GM12878 (cell line): ENCODE measurements around the gene TBC1D2B. TPM values are rescaled to one million over a fixed set of nuclear protein-coding genes. Genes with fewer than 3 reads are reported as not detected.
A peak's percentile ranks its signal among the peaks of the same experiment; 100 is the strongest.

Experiments
- ATAC-seq: fragments of 200-7000 bp; cut with Tn5 transposase; 3 replicates; pipeline ENCODE4 v1.9.1; 2020; ENCODE audit warnings: mild to moderate bottlenecking, moderate library complexity
- BruUV-seq: library from RNA; stranded (reverse); fragments of 400-500 nt; replicated peaks from 2 replicates; lab custom pipeline; 2021; lab: Mats Ljungman, UMichigan
- CTCF ChIA-PET: fragments of 300-600 bp; sonication (Branson Sonifier 250); formaldehyde crosslinking; extraction: SDS; loops from one replicate; lab custom pipeline; 2021; ENCODE audit warnings: inconsistent platforms; lab: Yijun Ruan, JAX
- POLR2A ChIA-PET: fragments of 350-600 bp; formaldehyde crosslinking; extraction: SDS; loops from one replicate; lab custom pipeline; 2021; ENCODE audit warnings: inconsistent platforms; lab: Charles Lee
- RAD21 ChIA-PET: fragments of 300-600 bp; sonication (Branson Sonifier 250); formaldehyde crosslinking; loops from one replicate; lab custom pipeline; 2023; ENCODE audit warnings: antibody characterized with exemption; ENCODE audit not compliant: unreplicated experiment; lab: Charles Lee
- SMC1A ChIA-PET: fragments of 300-600 bp; sonication (Branson Sonifier 250); formaldehyde crosslinking; loops from one replicate; lab custom pipeline; 2023; ENCODE audit not compliant: unreplicated experiment, uncharacterized antibody; lab: Charles Lee
- DNase-seq: peaks from one replicate; pipeline ENCODE4 v3.0.0-alpha.2; 2011; ENCODE audit warnings: low read depth, low spot score
- FAIRE-seq: peaks from 3 replicates; lab custom pipeline; 2011; peaks lifted over from hg19 to GRCh38; lab: Jason Lieb, UNC
- H2AFZ ChIP-seq: 2 replicates; pipeline ENCODE4 v1.6.0; 2011; ENCODE audit warnings: low read depth, low read length, control low read depth; ENCODE audit not compliant: control insufficient read depth
- H3K27ac ChIP-seq: 2 replicates; pipeline ENCODE4 v1.5.1; 2011; ENCODE audit warnings: control low read depth; ENCODE audit not compliant: control insufficient read depth, insufficient read depth
- H3K27me3 ChIP-seq, 2 experiments: replicated peaks in 1 of 2; 2 replicates each; pipeline versions ENCODE4 v1.6.0 to v1.6.1; 2011; ENCODE audit warnings: low read length in 1 of 2; ENCODE audit not compliant: control insufficient read depth in 2 of 2, insufficient read depth in 2 of 2
- H3K36me3 ChIP-seq, 2 experiments: 2 replicates each; pipeline ENCODE4 v1.5.1; 2011; ENCODE audit warnings: low read length in 1 of 2; ENCODE audit not compliant: control insufficient read depth in 2 of 2, insufficient read depth in 2 of 2
- H3K4me1 ChIP-seq: 2 replicates; pipeline ENCODE4 v1.6.1; 2011; ENCODE audit warnings: mild to moderate bottlenecking, low read length, moderate library complexity, mixed read lengths; ENCODE audit not compliant: control insufficient read depth, insufficient read depth
- H3K4me2 ChIP-seq: 2 replicates; pipeline ENCODE4 v1.6.0; 2011; ENCODE audit warnings: control low read depth; ENCODE audit not compliant: control insufficient read depth, insufficient read depth
- H3K4me3 ChIP-seq: fragments of 200-600 bp; sonication (generic); 2 replicates; pipeline ENCODE4 v1.5.1; 2016
- H3K79me2 ChIP-seq: 2 replicates; pipeline ENCODE4 v1.6.0; 2011; ENCODE audit warnings: low read length; ENCODE audit not compliant: control insufficient read depth, insufficient read depth
- H3K9ac ChIP-seq: 2 replicates; pipeline ENCODE4 v1.8.0; 2011; ENCODE audit warnings: low read length, control low read depth, mixed read lengths; ENCODE audit not compliant: control insufficient read depth, insufficient read depth
- H3K9me3 ChIP-seq: replicated peaks from 3 replicates; pipeline ENCODE4 v1.5.1; 2011; ENCODE audit warnings: mild to moderate bottlenecking, low read length; ENCODE audit not compliant: control insufficient read depth, insufficient read depth
- H4K20me1 ChIP-seq: 2 replicates; pipeline ENCODE4 v1.6.0; 2011; ENCODE audit not compliant: control insufficient read depth, insufficient read depth
- EED ChIP-seq: sonication (generic); IDR thresholded peaks from 2 replicates; pipeline ENCODE4 v1.6.1; 2016; ENCODE audit warnings: antibody characterized with exemption, low read depth
- EGR1 ChIP-seq, 2 experiments: IDR thresholded peaks; 1 replicate in 1 of 2; 2 replicates in 1 of 2; pipeline ENCODE4 v1.6.1; 2011 to 2012; ENCODE audit warnings: low read depth in 2 of 2, low read length in 2 of 2, borderline replicate concordance in 1 of 2, mild to moderate bottlenecking in 1 of 2, moderate library complexity in 1 of 2
- IKZF1 ChIP-seq: fragments of 450-650 bp; conservative IDR thresholded peaks from 2 replicates; pipeline ENCODE4 v1.6.1; 2017; ENCODE audit warnings: antibody characterized with exemption, mild to moderate bottlenecking
- NFXL1 ChIP-seq: fragments of 450-650 bp; IDR thresholded peaks from 2 replicates; pipeline ENCODE4 v1.6.1; 2017; ENCODE audit warnings: antibody characterized with exemption, mild to moderate bottlenecking, borderline replicate concordance
- PML ChIP-seq: IDR thresholded peaks from 2 replicates; pipeline ENCODE4 v1.6.1; 2012; ENCODE audit warnings: low read length, inconsistent platforms
- SIX5 ChIP-seq: IDR thresholded peaks from 2 replicates; pipeline ENCODE4 v1.6.1; 2011; ENCODE audit warnings: mild to moderate bottlenecking, low read depth, low read length, moderate library complexity; ENCODE audit not compliant: severe bottlenecking
- ZNF24 ChIP-seq: fragments of 450-650 bp; IDR thresholded peaks from 2 replicates; pipeline ENCODE4 v1.6.1; 2017; ENCODE audit warnings: antibody characterized with exemption, mild to moderate bottlenecking
- WGBS: methylation state at CpG from one replicate; pipeline ENCODE4 v1.1.6; 2016; ENCODE audit warnings: low lambda C conversion rate; ENCODE audit not compliant: insufficient replicate concordance, insufficient coverage; ENCODE audit errors: missing lambda C conversion rate; 5-methylcytosine and 5-hydroxymethylcytosine counted together
- in situ Hi-C: fragments of 300-500 bp; cut with MboI; formaldehyde crosslinking; loops from 9 replicates; pipeline ENCODE4 v1.14.3; 2018; ENCODE audit warnings: mixed read lengths
- intact Hi-C: fragments of 100-400 bp; cut with micrococcal nuclease; formaldehyde crosslinking; loops from one replicate; pipeline ENCODE4 v1.14.2; 2022; ENCODE audit not compliant: unreplicated experiment
- polyA plus RNA-seq, 11 experiments: library from polyadenylated mRNA; depleted of rRNA in 4 of 11; unstranded in 6 of 11; stranded (reverse) in 5 of 11; fragments of >200 nt; fragmentation: Nextera tagmentation in 4 of 11; fragmentation: Illumina TruSeq in 1 of 11; extraction: Ambion mirVana in 4 of 11; extraction: Trizol in 1 of 11; gene quantifications; 1 replicate in 1 of 11; 2 replicates in 10 of 11; pipeline versions ENCODE4 v1.2.1 to v1.2.3, GENCODE V29; 2011 to 2016; ENCODE audit warnings: inconsistent platforms in 2 of 11, missing spikeins in 2 of 11, low read depth in 1 of 11
- total RNA-seq, 4 experiments: library from RNA; depleted of rRNA in 3 of 4; stranded (reverse); fragments of >200 nt in 3 of 4; fragmentation: Illumina TruSeq in 1 of 4; extraction: Trizol in 1 of 4; gene quantifications; 2 replicates each; pipeline versions ENCODE4 v1.2.1 to v1.2.3, GENCODE V29; 2013 to 2021
- TF ChIP-seq, protein P1 (sequence below): IDR thresholded peaks from 2 replicates; pipeline ENCODE4 v1.6.1; 2011; ENCODE audit warnings: borderline replicate concordance, low read depth, mild to moderate bottlenecking, moderate library complexity, mixed read lengths, low read length; ENCODE audit not compliant: insufficient read depth; ENCODE audit errors: extremely low read length
- TF ChIP-seq, protein P2 (sequence below): IDR thresholded peaks from 2 replicates; pipeline ENCODE4 v1.6.1; 2011; ENCODE audit warnings: borderline replicate concordance, low read depth, mild to moderate bottlenecking, moderate library complexity, low read length; ENCODE audit not compliant: insufficient read depth, poor library complexity, severe bottlenecking
- TF ChIP-seq, protein P3 (sequence below): fragments of 450-650 bp; IDR thresholded peaks from 2 replicates; pipeline ENCODE4 v1.6.1; 2017; ENCODE audit warnings: mild to moderate bottlenecking, moderate library complexity
- TF ChIP-seq, protein P4 (sequence below): fragments of 450-650 bp; formaldehyde crosslinking; IDR thresholded peaks from 2 replicates; pipeline ENCODE4 v1.4.0; 2020; ENCODE audit warnings: mild to moderate bottlenecking, moderate library complexity

The TBC1D2B gene
- total and polyA plus RNA-seq, 10 of the 15 experiments (the other 5 are each of a cell fraction or from before 2014, with no cell fraction given): 1.3 to 53.4 (median 19.4) TPM

DNA sequence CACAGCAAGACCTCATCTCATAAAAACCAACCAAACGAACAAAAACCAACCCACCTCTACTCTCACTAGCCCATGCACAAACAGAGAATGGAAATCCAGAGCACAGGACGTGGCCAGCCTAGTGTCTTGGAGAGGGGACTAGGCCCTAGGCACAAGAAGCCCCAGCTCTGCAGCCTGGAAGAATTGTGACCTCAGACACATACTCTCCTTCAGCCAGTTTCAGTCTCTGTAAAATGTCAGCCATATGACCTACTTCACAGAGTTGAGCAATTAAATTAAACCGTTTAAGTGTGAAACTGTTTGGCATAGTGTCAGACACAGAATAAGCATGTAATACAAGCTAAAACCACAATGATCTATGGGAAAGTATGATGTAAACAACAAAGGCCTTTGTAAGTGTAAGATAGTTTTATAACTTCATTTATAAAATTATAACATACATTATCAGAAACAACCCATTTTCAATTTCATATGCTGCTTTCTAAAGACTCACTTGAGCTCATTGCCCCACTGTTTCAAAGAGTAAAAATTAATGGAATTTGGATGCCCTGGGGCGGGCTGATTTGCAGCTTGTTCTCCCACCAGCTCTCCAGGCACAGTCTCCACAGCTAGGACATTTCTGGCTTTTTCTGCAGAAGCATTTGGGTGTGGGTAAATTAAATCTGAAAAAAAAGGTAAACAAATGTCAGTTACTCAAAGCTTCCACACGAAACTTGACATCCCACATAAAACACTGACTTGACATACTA lies 32.9 kb downstream of the TBC1D2B start:
- in situ Hi-C loops (no loop called here), intact Hi-C loops (no loop called here)
- Histone ChIP-seq H3K4me3 (no peak overlapping the region), H3K27ac (no peak overlapping the region), H3K27me3 (no peaks in the 10 kb centered on the region), H3K9me3 (no peaks in the 10 kb centered on the region), H4K20me1 (no peaks in the 10 kb centered on the region), H2AFZ (no peak overlapping the region), H3K4me2 (no peak overlapping the region), H3K4me1 (peaks cover 32% of the 10 kb centered on the region), H3K9ac (no peak overlapping the region), H3K79me2 (peaks cover 16% of the 10 kb centered on the region), H3K36me3 (peaks cover 3 to 28% of the 10 kb centered on the region in 2 experiments)
- ChIA-PET CTCF (interaction anchor here (0.8 to 1.3 kb wide), 10 partner anchors 9 to 134 kb away, joined by 3 to 6 read pairs (median 4); no protein-coding TSS in a partner anchor), RAD21 (interaction anchor here (0.9 to 1.9 kb wide), 8 partner anchors 9 to 64 kb away, joined by 3 to 17 read pairs (median 4); no protein-coding TSS in a partner anchor), POLR2A (interaction anchor here (0.5 to 1.4 kb wide), 5 partner anchors 10 to 34 kb away, joined by 3 to 5 read pairs (median 4); no protein-coding TSS in a partner anchor), SMC1A (interaction anchor here (0.6 to 14.4 kb wide), 10 partner anchors 9 to 64 kb away, joined by 3 to 305 read pairs (median 5); no protein-coding TSS in a partner anchor)
- 65% methylated on average over 5 of the region's 5 CpGs for WGBS
- DNase-seq (no peak), ATAC-seq (peak; percentile 78), FAIRE-seq (no peak)
- no TSS peak for BruUV-seq
- TF ChIP-seq, protein P1, sequence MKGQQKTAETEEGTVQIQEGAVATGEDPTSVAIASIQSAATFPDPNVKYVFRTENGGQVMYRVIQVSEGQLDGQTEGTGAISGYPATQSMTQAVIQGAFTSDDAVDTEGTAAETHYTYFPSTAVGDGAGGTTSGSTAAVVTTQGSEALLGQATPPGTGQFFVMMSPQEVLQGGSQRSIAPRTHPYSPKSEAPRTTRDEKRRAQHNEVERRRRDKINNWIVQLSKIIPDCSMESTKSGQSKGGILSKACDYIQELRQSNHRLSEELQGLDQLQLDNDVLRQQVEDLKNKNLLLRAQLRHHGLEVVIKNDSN: no peak
- TF ChIP-seq ZNF24 (no peak), EED (no peak), EGR1 (IDR thresholded peaks at IDR 0.05; ENCODE audit: borderline replicate concordance in 1 of 2, low read depth in 2 of 2, low read length in 2 of 2) (no peak), PML (no peak), IKZF1 (peak; percentile 46), SIX5 (no peak), NFXL1 (no peak)
- TF ChIP-seq, protein P2, sequence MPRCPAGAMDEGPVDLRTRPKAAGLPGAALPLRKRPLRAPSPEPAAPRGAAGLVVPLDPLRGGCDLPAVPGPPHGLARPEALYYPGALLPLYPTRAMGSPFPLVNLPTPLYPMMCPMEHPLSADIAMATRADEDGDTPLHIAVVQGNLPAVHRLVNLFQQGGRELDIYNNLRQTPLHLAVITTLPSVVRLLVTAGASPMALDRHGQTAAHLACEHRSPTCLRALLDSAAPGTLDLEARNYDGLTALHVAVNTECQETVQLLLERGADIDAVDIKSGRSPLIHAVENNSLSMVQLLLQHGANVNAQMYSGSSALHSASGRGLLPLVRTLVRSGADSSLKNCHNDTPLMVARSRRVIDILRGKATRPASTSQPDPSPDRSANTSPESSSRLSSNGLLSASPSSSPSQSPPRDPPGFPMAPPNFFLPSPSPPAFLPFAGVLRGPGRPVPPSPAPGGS: no peak
- TF ChIP-seq, protein P3, sequence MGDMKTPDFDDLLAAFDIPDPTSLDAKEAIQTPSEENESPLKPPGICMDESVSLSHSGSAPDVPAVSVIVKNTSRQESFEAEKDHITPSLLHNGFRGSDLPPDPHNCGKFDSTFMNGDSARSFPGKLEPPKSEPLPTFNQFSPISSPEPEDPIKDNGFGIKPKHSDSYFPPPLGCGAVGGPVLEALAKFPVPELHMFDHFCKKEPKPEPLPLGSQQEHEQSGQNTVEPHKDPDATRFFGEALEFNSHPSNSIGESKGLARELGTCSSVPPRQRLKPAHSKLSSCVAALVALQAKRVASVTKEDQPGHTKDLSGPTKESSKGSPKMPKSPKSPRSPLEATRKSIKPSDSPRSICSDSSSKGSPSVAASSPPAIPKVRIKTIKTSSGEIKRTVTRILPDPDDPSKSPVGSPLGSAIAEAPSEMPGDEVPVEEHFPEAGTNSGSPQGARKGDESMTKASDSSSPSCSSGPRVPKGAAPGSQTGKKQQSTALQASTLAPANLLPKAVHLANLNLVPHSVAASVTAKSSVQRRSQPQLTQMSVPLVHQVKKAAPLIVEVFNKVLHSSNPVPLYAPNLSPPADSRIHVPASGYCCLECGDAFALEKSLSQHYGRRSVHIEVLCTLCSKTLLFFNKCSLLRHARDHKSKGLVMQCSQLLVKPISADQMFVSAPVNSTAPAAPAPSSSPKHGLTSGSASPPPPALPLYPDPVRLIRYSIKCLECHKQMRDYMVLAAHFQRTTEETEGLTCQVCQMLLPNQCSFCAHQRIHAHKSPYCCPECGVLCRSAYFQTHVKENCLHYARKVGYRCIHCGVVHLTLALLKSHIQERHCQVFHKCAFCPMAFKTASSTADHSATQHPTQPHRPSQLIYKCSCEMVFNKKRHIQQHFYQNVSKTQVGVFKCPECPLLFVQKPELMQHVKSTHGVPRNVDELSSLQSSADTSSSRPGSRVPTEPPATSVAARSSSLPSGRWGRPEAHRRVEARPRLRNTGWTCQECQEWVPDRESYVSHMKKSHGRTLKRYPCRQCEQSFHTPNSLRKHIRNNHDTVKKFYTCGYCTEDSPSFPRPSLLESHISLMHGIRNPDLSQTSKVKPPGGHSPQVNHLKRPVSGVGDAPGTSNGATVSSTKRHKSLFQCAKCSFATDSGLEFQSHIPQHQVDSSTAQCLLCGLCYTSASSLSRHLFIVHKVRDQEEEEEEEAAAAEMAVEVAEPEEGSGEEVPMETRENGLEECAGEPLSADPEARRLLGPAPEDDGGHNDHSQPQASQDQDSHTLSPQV: 0 out of 2 replicates have a peak, but pooled peaks have one; percentile 24
- TF ChIP-seq, protein P4, sequence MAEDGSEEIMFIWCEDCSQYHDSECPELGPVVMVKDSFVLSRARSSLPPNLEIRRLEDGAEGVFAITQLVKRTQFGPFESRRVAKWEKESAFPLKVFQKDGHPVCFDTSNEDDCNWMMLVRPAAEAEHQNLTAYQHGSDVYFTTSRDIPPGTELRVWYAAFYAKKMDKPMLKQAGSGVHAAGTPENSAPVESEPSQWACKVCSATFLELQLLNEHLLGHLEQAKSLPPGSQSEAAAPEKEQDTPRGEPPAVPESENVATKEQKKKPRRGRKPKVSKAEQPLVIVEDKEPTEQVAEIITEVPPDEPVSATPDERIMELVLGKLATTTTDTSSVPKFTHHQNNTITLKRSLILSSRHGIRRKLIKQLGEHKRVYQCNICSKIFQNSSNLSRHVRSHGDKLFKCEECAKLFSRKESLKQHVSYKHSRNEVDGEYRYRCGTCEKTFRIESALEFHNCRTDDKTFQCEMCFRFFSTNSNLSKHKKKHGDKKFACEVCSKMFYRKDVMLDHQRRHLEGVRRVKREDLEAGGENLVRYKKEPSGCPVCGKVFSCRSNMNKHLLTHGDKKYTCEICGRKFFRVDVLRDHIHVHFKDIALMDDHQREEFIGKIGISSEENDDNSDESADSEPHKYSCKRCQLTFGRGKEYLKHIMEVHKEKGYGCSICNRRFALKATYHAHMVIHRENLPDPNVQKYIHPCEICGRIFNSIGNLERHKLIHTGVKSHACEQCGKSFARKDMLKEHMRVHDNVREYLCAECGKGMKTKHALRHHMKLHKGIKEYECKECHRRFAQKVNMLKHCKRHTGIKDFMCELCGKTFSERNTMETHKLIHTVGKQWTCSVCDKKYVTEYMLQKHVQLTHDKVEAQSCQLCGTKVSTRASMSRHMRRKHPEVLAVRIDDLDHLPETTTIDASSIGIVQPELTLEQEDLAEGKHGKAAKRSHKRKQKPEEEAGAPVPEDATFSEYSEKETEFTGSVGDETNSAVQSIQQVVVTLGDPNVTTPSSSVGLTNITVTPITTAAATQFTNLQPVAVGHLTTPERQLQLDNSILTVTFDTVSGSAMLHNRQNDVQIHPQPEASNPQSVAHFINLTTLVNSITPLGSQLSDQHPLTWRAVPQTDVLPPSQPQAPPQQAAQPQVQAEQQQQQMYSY (CRISPR knock-in tag): no peak
